K562 (cell line): ENCODE data around the gene ZNF571. TPM values are rescaled to one million over a fixed set of nuclear protein-coding genes. Genes with fewer than 3 reads are reported as not detected.

Experiments
- ATAC-seq: fragments of 200-7000 bp; cut with Tn5 transposase; 3 replicates; pipeline ENCODE4 v1.9.1; 2020; ENCODE audit warnings: moderate library complexity
- BruUV-seq: library from RNA; stranded (reverse); fragments of 400-500 nt; replicated peaks from 2 replicates; lab custom pipeline; 2021; lab: Mats Ljungman, UMichigan
- CTCF ChIA-PET: fragments of 300-600 bp; formaldehyde crosslinking; extraction: SDS; loops from one replicate; lab custom pipeline; 2021; ENCODE audit warnings: low intra/inter-chr PET ratio; lab: Yijun Ruan, JAX
- POLR2A ChIA-PET: fragments of 300-600, 350-650 bp; sonication (Branson Sonifier 250); formaldehyde crosslinking; extraction: SDS; loops from one replicate; lab custom pipeline; 2021; ENCODE audit warnings: antibody characterized with exemption, inconsistent platforms; lab: Yijun Ruan, JAX
- DNase-seq, 4 experiments: peaks; one replicate each; pipeline versions ENCODE4 v3.0.0 to v3.0.0-alpha.2; 2011 to 2018; ENCODE audit warnings: low spot score in 3 of 4, mixed read lengths in 3 of 4; ENCODE audit errors: extremely low read depth in 1 of 4
- FAIRE-seq: peaks from 2 replicates; lab custom pipeline; 2011; peaks lifted over from hg19 to GRCh38; lab: Jason Lieb, UNC
- H2AFZ ChIP-seq: 2 replicates; pipeline ENCODE4 v1.6.0; 2011; ENCODE audit warnings: low read depth, low read length, control low read depth, inconsistent platforms
- H3K27ac ChIP-seq: fragments of 200-600 bp; 3 replicates; pipeline ENCODE4 v1.8.0; 2011; ENCODE audit warnings: low read depth, mild to moderate bottlenecking, control low read depth, inconsistent platforms, low read length, moderate library complexity, mixed read lengths; ENCODE audit errors: extremely low read depth
- H3K27me3 ChIP-seq, 2 experiments: fragments of 300-600 bp in 1 of 2; 2 replicates in 1 of 2; 3 replicates in 1 of 2; pipeline versions ENCODE4 v1.6.0 to v1.8.0; 2011; ENCODE audit warnings: inconsistent platforms in 2 of 2, low read length in 2 of 2, mild to moderate bottlenecking in 1 of 2, mixed read lengths in 1 of 2, moderate library complexity in 1 of 2; ENCODE audit not compliant: control insufficient read depth in 2 of 2, insufficient read depth in 2 of 2
- H3K36me3 ChIP-seq: fragments of 300-600 bp; 3 replicates; pipeline ENCODE4 v1.8.0; 2011; ENCODE audit warnings: mild to moderate bottlenecking, low read length, inconsistent platforms; ENCODE audit not compliant: control insufficient read depth, insufficient read depth
- H3K4me1 ChIP-seq, 2 experiments: fragments of 200-600 bp in 1 of 2; replicated peaks in 1 of 2; 2 replicates in 1 of 2; 3 replicates in 1 of 2; pipeline versions ENCODE4 v1.5.1 to v1.8.0; 2011; ENCODE audit warnings: inconsistent platforms in 2 of 2, low read length in 2 of 2, mild to moderate bottlenecking in 1 of 2, mixed read lengths in 1 of 2, moderate library complexity in 1 of 2; ENCODE audit not compliant: control insufficient read depth in 2 of 2, insufficient read depth in 2 of 2
- H3K4me2 ChIP-seq: 2 replicates; pipeline ENCODE4 v1.6.1; 2011; ENCODE audit warnings: low read length, control low read depth, inconsistent platforms, mixed read lengths; ENCODE audit not compliant: insufficient read depth
- H3K4me3 ChIP-seq: fragments of 200-600 bp; sonication (generic), shearing (Covaris generic); 2 replicates; pipeline ENCODE4 v1.5.1; 2016; ENCODE audit warnings: control low read depth, inconsistent platforms
- H3K79me2 ChIP-seq: fragments of 200-600 bp; 3 replicates; pipeline ENCODE4 v1.8.0; 2011; ENCODE audit warnings: low read length, inconsistent platforms; ENCODE audit not compliant: control insufficient read depth, insufficient read depth
- H3K9ac ChIP-seq, 2 experiments: 2 replicates each; pipeline versions ENCODE4 v1.6.0 to v1.6.1; 2011; ENCODE audit warnings: low read depth in 2 of 2, low read length in 2 of 2, control low read depth in 1 of 2, inconsistent platforms in 1 of 2, mild to moderate bottlenecking in 1 of 2, mixed read lengths in 1 of 2; ENCODE audit not compliant: insufficient read depth in 1 of 2
- H3K9me1 ChIP-seq: one replicate; pipeline ENCODE4 v1.6.0; 2011; ENCODE audit warnings: inconsistent platforms, mild to moderate bottlenecking, low read length, moderate library complexity; ENCODE audit not compliant: control insufficient read depth, insufficient read depth
- H3K9me3 ChIP-seq: replicated peaks from 2 replicates; pipeline ENCODE4 v1.5.1; 2011; ENCODE audit warnings: low read depth, low read length, inconsistent platforms; ENCODE audit not compliant: control insufficient read depth, insufficient read depth
- H4K20me1 ChIP-seq: replicated peaks from 2 replicates; pipeline ENCODE4 v1.6.1; 2011; ENCODE audit warnings: low read length, inconsistent platforms, mixed read lengths; ENCODE audit not compliant: control insufficient read depth, insufficient read depth
- GABPA ChIP-seq: fragments of 200-800 bp; sonication (Bioruptor generic); conservative IDR thresholded peaks from 2 replicates; pipeline ENCODE4 v1.6.1; 2016; ENCODE audit warnings: low read depth, missing genetic modification characterization, missing compliant biosample characterization
- POLR2B ChIP-seq: fragments of 450-650 bp; IDR thresholded peaks from 2 replicates; pipeline ENCODE4 v1.6.1; 2018; ENCODE audit warnings: low read depth; ENCODE audit not compliant: partially characterized antibody
- SRSF1 ChIP-seq: fragments of 200-400 bp; formaldehyde crosslinking; IDR thresholded peaks from 2 replicates; pipeline ENCODE4 v1.6.1; 2017; ENCODE audit warnings: mild to moderate bottlenecking, low read depth, low read length, moderate library complexity
- ZNF274 ChIP-seq: IDR thresholded peaks from 2 replicates; pipeline ENCODE4 v1.6.1; 2011; ENCODE audit warnings: low read depth, mild to moderate bottlenecking, low read length, moderate library complexity, borderline replicate concordance
- in situ Hi-C: fragments of 300-500 bp; cut with MboI; formaldehyde crosslinking; loops from 4 replicates; pipeline ENCODE4 v1.15.0; 2018; ENCODE audit warnings: inconsistent platforms, mixed read lengths
- intact Hi-C: fragments of 100-400 bp; cut with micrococcal nuclease; formaldehyde crosslinking; loops from 2 replicates; pipeline ENCODE4 v1.14.2; 2022
- polyA plus RNA-seq, 8 experiments: library from polyadenylated mRNA; depleted of rRNA in 4 of 8; stranded (reverse) in 5 of 8; unstranded in 3 of 8; fragments of >200 nt; fragmentation: Nextera tagmentation in 2 of 8; fragmentation: Illumina TruSeq in 1 of 8; extraction: Ambion mirVana in 2 of 8; extraction: Trizol in 1 of 8; gene quantifications; 2 replicates each; pipeline versions ENCODE4 v1.2.1 to v1.2.3, GENCODE V29; 2011 to 2014; ENCODE audit warnings: inconsistent platforms in 1 of 8, missing spikeins in 1 of 8
- total RNA-seq, 7 experiments: library from RNA; depleted of rRNA in 6 of 7; stranded (reverse); fragments of >200 nt in 6 of 7; fragmentation: Illumina TruSeq in 2 of 7; extraction: Trizol in 2 of 7; gene quantifications; 2 replicates each; pipeline versions ENCODE4 v1.2.1 to v1.2.3, GENCODE V29; 2011 to 2021; ENCODE audit warnings: low replicate concordance in 1 of 7

Gene ZNF571
- total and polyA plus RNA-seq, 9 of the 15 experiments (the other 6 are each of a cell fraction or from before 2014, with no cell fraction given) = 0.82 to 3.9 (median 2.0) TPM

- no TSS peak for BruUV-seq
- H3K4me2 ChIP-seq = no peak overlapping the region
- H4K20me1 ChIP-seq = no peaks in the 10 kb centered on the region
- no peaks in the 10 kb centered on the region for H3K9me1 ChIP-seq
- H3K4me3 ChIP-seq = no peak overlapping the region
- ATAC-seq (no peak), FAIRE-seq (no peak), DNase-seq (no peak)
- POLR2A ChIA-PET = no interaction called here
- no peak overlapping the region for H2AFZ ChIP-seq
- in situ Hi-C loops = loop anchor here (5.0 kb wide), 1 partner anchor 50 kb away; no protein-coding TSS in a partner anchor
- CTCF ChIA-PET = no interaction called here
- peaks cover 6% of the 10 kb centered on the region for H3K9me3 ChIP-seq
- no peak for TF ChIP-seq SRSF1
- TF ChIP-seq GABPA = no peak
- H3K27ac ChIP-seq = no peak overlapping the region
- H3K36me3 ChIP-seq = no peaks in the 10 kb centered on the region
- intact Hi-C loops = no loop called here
- no peaks in the 10 kb centered on the region for H3K79me2 ChIP-seq
- H3K27me3 ChIP-seq = no peaks in the 10 kb centered on the region
- no peak overlapping the region for H3K9ac ChIP-seq
- no peaks in the 10 kb centered on the region for H3K4me1 ChIP-seq
Observed at GRCh38 chr19:37572203-37572602, 22.4 kb downstream of the ZNF571 start.

- H3K9me3 ChIP-seq = peaks cover 13% of the 10 kb centered on the region
- BruUV-seq = no TSS peak
- DNase-seq (no peak), ATAC-seq (no peak), FAIRE-seq (no peak)
- no peak overlapping the region for H2AFZ ChIP-seq
- H3K4me2 ChIP-seq = no peak overlapping the region
- no peaks in the 10 kb centered on the region for H3K9me1 ChIP-seq
- ChIA-PET CTCF (no interaction called here), POLR2A (no interaction called here)
- no peak overlapping the region for H3K9ac ChIP-seq
- no peaks in the 10 kb centered on the region for H4K20me1 ChIP-seq
- no peak overlapping the region for H3K4me3 ChIP-seq
- intact Hi-C loops = no loop called here
- H3K27ac ChIP-seq = no peak overlapping the region
- TF ChIP-seq POLR2B = no peak
- TF ChIP-seq ZNF274 = peak; percentile 84; the same call in 1 of the 2 replicates
- H3K27me3 ChIP-seq = no peaks in the 10 kb centered on the region
- no peaks in the 10 kb centered on the region for H3K79me2 ChIP-seq
- H3K4me1 ChIP-seq = no peaks in the 10 kb centered on the region
- no peaks in the 10 kb centered on the region for H3K36me3 ChIP-seq
- in situ Hi-C loops = no loop called here
Observed at GRCh38 chr19:37565370-37565669, 29.3 kb downstream of the ZNF571 start.
